Cardiac fibroblast (primary cell): ENCODE results near the gene FMOD.

Experiments used
- DNase-seq, 2 donors: peaks; one replicate each; pipeline versions ENCODE4 v3.0.0 to v3.0.0-alpha.2; 2010; ENCODE audit warnings: low read depth in 2 of 2
- H3K4me3 ChIP-seq, 2 donors: replicated peaks in 1 of 2; 1 replicate in 1 of 2; 2 replicates in 1 of 2; pipeline ENCODE4 v1.5.1; 2011; ENCODE audit warnings: low read depth in 2 of 2, low read length in 2 of 2, mild to moderate bottlenecking in 2 of 2, moderate library complexity in 1 of 2
- TF ChIP-seq, protein P1 (sequence below): IDR thresholded peaks from one replicate; pipeline ENCODE4 v1.5.1; 2011; ENCODE audit warnings: low read depth, mild to moderate bottlenecking, low read length, inconsistent platforms

FMOD gene

DNA sequence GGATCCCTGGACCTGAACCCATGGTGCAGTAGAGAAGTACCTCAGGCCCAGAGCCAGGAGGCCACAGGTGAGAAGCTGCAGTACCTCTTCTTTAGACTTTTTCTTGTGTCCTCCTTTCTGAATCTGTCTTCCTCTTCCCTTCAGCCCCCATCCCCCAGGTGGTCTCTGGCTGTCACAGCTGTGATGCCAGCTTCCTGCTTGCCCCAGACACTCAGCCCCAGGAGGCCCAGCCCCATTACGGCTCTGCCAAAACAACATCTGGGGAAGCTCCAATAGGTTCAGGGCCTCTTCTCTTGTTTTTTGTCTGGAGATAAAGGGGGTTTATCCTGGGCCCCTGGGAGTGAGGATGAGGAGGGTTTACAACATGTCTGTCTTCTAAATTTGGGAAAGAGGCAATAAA is 55.1 kb downstream of the FMOD start:
- TF ChIP-seq, protein P1, sequence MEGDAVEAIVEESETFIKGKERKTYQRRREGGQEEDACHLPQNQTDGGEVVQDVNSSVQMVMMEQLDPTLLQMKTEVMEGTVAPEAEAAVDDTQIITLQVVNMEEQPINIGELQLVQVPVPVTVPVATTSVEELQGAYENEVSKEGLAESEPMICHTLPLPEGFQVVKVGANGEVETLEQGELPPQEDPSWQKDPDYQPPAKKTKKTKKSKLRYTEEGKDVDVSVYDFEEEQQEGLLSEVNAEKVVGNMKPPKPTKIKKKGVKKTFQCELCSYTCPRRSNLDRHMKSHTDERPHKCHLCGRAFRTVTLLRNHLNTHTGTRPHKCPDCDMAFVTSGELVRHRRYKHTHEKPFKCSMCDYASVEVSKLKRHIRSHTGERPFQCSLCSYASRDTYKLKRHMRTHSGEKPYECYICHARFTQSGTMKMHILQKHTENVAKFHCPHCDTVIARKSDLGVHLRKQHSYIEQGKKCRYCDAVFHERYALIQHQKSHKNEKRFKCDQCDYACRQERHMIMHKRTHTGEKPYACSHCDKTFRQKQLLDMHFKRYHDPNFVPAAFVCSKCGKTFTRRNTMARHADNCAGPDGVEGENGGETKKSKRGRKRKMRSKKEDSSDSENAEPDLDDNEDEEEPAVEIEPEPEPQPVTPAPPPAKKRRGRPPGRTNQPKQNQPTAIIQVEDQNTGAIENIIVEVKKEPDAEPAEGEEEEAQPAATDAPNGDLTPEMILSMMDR, result no peak
- no peak for DNase-seq
- H3K4me3 ChIP-seq, result no peak overlapping the region

DNA sequence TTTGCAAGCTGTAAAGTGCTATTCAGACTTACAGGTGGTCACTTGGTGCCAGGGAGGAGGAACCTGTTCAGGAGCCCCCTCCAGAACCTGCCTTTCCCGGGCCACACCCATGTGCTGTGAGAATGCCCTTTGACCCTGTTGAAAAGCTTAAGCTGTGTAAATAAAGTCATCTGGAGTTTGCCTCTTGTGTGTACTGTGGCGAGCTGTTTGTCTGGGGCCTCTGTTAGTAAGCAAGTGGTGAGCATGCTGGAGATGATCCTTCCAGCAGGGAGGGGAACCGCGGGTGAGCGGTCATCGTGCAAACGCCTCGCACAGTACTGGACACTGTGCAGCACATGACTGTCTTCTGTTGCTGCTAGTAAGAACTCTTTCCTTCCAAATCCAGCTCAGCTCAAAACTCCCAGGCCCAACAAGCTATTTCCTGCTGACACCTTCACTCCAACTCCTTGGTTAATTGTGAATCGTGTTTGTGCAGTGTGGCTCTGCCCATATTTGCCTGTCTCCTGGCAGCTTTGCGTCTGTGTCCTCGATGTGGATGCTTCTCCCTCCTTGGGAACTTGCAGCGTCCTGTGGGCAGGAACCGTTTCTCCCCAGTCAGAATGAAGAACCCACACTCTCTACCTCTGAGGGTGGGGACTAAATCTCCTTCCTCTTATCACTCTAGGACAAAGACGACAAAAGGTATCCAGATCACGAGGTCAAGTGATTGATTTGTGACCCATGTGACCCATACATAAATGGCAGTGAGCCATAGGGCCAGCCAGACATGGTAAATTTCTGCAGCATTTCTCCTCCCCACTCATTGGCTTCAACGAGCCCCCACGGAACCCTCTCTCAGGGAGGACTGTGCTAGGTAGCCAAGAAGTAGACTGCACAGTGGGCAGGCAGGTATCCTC is 59.5 kb downstream of the FMOD start:
- no peak for DNase-seq
- H3K4me3 ChIP-seq, result no peak overlapping the region
- TF ChIP-seq, protein P1, result no peak
